Keratinocyte (primary cell): ENCODE results near the gene SEMA4A. TPM values are rescaled to one million over a fixed set of nuclear protein-coding genes. Genes with fewer than 3 reads are reported as not detected.
A peak's percentile ranks its signal among the peaks of the same experiment; 100 is the strongest.

Experiments used
- DNase-seq: peaks from one replicate; pipeline ENCODE4 v3.0.0-alpha.2; 2011; ENCODE audit warnings: low read depth, missing footprints, low spot score
- FAIRE-seq: peaks from 2 replicates; lab custom pipeline; 2011; peaks lifted over from hg19 to GRCh38; lab: Jason Lieb, UNC
- H2AFZ ChIP-seq: 2 replicates; pipeline ENCODE4 v1.6.0; 2012; ENCODE audit warnings: low read length, control low read depth, inconsistent platforms; ENCODE audit not compliant: control insufficient read depth
- H3K27ac ChIP-seq: 2 replicates; pipeline ENCODE4 v1.5.1; 2011; ENCODE audit warnings: low read length; ENCODE audit not compliant: control insufficient read depth, insufficient read depth
- H3K27me3 ChIP-seq: 3 replicates; pipeline ENCODE4 v1.6.0; 2011; ENCODE audit warnings: low read length; ENCODE audit not compliant: control insufficient read depth, insufficient read depth; ENCODE audit errors: extremely low read depth
- H3K36me3 ChIP-seq, 2 experiments: 2 replicates in 1 of 2; 3 replicates in 1 of 2; pipeline ENCODE4 v1.5.1; 2011; ENCODE audit warnings: low read length in 2 of 2, mild to moderate bottlenecking in 1 of 2; ENCODE audit not compliant: control insufficient read depth in 2 of 2, insufficient read depth in 2 of 2; ENCODE audit errors: extremely low read depth in 1 of 2
- H3K4me1 ChIP-seq: 3 replicates; pipeline ENCODE4 v1.5.1; 2011; ENCODE audit warnings: low read length; ENCODE audit not compliant: control insufficient read depth, insufficient read depth; ENCODE audit errors: extremely low read depth
- H3K4me2 ChIP-seq: 3 replicates; pipeline ENCODE4 v1.6.0; 2011; ENCODE audit warnings: low read depth, low read length; ENCODE audit not compliant: control insufficient read depth, insufficient read depth; ENCODE audit errors: extremely low read depth
- H3K4me3 ChIP-seq, 3 experiments: fragments of 200-600 bp in 1 of 3; sonication (generic) in 1 of 3; 2 replicates in 2 of 3; 3 replicates in 1 of 3; pipeline ENCODE4 v1.5.1; 2011 to 2016; ENCODE audit warnings: low read length in 3 of 3, mild to moderate bottlenecking in 3 of 3, control low read depth in 2 of 3, inconsistent platforms in 1 of 3, low read depth in 1 of 3, mixed read lengths in 1 of 3, mixed run types in 1 of 3, moderate library complexity in 1 of 3; ENCODE audit not compliant: control insufficient read depth in 2 of 3, insufficient read depth in 2 of 3; ENCODE audit errors: extremely low read depth in 1 of 3
- H3K79me2 ChIP-seq: 2 replicates; pipeline ENCODE4 v1.6.0; 2012; ENCODE audit warnings: low read length; ENCODE audit not compliant: control insufficient read depth, insufficient read depth
- H3K9ac ChIP-seq: 3 replicates; pipeline ENCODE4 v1.6.0; 2011; ENCODE audit warnings: low read length; ENCODE audit not compliant: control insufficient read depth, insufficient read depth; ENCODE audit errors: extremely low read depth
- H3K9me1 ChIP-seq: 3 replicates; pipeline ENCODE4 v1.6.0; 2011; ENCODE audit warnings: low read length; ENCODE audit not compliant: control insufficient read depth, insufficient read depth; ENCODE audit errors: extremely low read depth
- H3K9me3 ChIP-seq: 2 replicates; pipeline ENCODE4 v1.5.1; 2012; ENCODE audit warnings: low read depth, low read length; ENCODE audit not compliant: control insufficient read depth
- H4K20me1 ChIP-seq: 3 replicates; pipeline ENCODE4 v1.6.0; 2011; ENCODE audit warnings: low read length; ENCODE audit not compliant: control insufficient read depth, insufficient read depth; ENCODE audit errors: extremely low read depth
- CTCF ChIP-seq, 3 experiments: IDR thresholded peaks in 1 of 3; conservative IDR thresholded peaks in 1 of 3; optimal IDR thresholded peaks in 1 of 3; 2 replicates in 2 of 3; 3 replicates in 1 of 3; pipeline versions ENCODE3 to v1.5.1; 2011; ENCODE audit warnings: low read length in 3 of 3, mild to moderate bottlenecking in 3 of 3, moderate library complexity in 2 of 3, control low read depth in 1 of 3, inconsistent platforms in 1 of 3; ENCODE audit not compliant: insufficient read depth in 2 of 3; ENCODE audit errors: extremely low read depth in 1 of 3
- EZH2 ChIP-seq: IDR thresholded peaks from one replicate; pipeline ENCODE4 v1.6.1; 2012; ENCODE audit warnings: inconsistent platforms, mild to moderate bottlenecking, low read length, moderate library complexity
- dilution Hi-C: fragments of 300-500 bp; cut with MboI; formaldehyde crosslinking; loops from one replicate; pipeline ENCODE4 v1.7.0; 2020; ENCODE audit warnings: low sequenced_read_pairs; ENCODE audit not compliant: extremely low pct_ligation_motif_present
- polyA plus RNA-seq, 5 experiments: library from polyadenylated mRNA; depleted of rRNA in 3 of 5; stranded (reverse) in 3 of 5; stranded (forward) in 1 of 5; unstranded in 1 of 5; fragments of >200 nt; gene quantifications; 1 replicate in 1 of 5; 2 replicates in 3 of 5; 3 replicates in 1 of 5; pipeline versions ENCODE4 v1.2.1 to v1.2.3, GENCODE V29; 2011 to 2012; ENCODE audit warnings: missing spikeins in 2 of 5, low read depth in 1 of 5, low replicate concordance in 1 of 5

Gene SEMA4A
- polyA plus RNA-seq, 1 donor (not counting 4 experiments of a cell fraction or from before 2014, with no cell fraction given) = 7.9 TPM

DNA sequence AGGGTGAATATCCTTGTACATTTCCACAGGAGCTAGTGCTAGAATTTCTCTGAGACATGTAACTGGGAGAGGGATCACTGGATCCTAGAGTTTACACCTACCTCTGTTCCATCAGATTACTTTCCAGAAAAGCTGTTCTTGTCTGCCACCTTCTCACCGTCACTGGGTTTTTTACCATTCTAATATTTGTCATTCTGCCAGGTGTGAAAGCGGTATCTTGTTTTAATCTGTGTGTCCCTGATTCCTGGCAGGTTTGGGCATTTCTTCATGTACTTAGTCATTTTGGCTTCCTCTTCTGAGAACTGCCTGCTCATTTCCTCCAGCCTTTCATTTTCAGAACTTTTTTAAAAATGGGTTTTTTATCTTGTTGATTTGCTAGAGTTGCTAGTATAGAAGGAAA lies 64.5 kb downstream of the SEMA4A start:
- peak overlapping the region; percentile 22 for H3K9ac ChIP-seq
- H3K4me1 ChIP-seq = peaks cover 32% of the 10 kb centered on the region
- H3K9me3 ChIP-seq = no peaks in the 10 kb centered on the region
- peak overlapping the region; percentile 65 for H3K27ac ChIP-seq
- no peak overlapping the region for H2AFZ ChIP-seq
- DNase-seq (no peak), FAIRE-seq (no peak)
- dilution Hi-C loops = no loop called here
- H4K20me1 ChIP-seq = no peaks in the 10 kb centered on the region
- TF ChIP-seq EZH2 (no peak), CTCF (optimal IDR thresholded peaks at IDR 0.05 in 1 of 3, IDR thresholded peaks at IDR 0.05 in 1 of 3, conservative IDR thresholded peaks at IDR 0.05 in 1 of 3; ENCODE audit: extremely low read depth in 1 of 3, insufficient read depth in 2 of 3, low read length in 3 of 3) (no peak)
- peak overlapping the region in 2 of 3 experiments; percentile 6 to 36 for H3K4me3 ChIP-seq
- H3K36me3 ChIP-seq = peaks cover 2 to 9% of the 10 kb centered on the region in 2 experiments
- peaks cover 10% of the 10 kb centered on the region for H3K79me2 ChIP-seq
- H3K27me3 ChIP-seq = no peaks in the 10 kb centered on the region
- no peaks in the 10 kb centered on the region for H3K9me1 ChIP-seq
- peak overlapping the region; percentile 83 for H3K4me2 ChIP-seq

DNA sequence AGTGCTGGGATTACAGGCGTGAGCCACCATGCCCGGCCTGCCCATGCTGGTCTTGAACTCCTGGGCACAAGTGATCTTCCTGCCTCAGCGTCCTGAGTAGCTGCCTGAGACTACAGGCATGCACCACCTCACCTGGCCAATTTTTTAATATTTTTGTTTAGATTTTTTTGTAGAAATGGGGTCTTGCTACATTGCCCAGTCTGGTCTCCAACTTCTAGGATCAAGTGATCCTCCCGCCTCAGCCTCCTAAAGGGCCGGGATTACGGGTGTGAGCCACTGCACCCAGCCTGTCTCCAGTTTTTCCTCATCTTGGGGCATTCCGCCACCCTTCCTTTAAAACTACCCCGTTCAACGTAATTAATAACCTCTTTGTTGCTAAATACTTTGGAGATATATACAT lies 66.8 kb downstream of the SEMA4A start:
- TF ChIP-seq CTCF (optimal IDR thresholded peaks at IDR 0.05 in 1 of 3, IDR thresholded peaks at IDR 0.05 in 1 of 3, conservative IDR thresholded peaks at IDR 0.05 in 1 of 3; ENCODE audit: extremely low read depth in 1 of 3, insufficient read depth in 2 of 3, low read length in 3 of 3) = no peak
- no peak for TF ChIP-seq EZH2
- H3K27me3 ChIP-seq = no peaks in the 10 kb centered on the region
- dilution Hi-C loops = no loop called here
- no peaks in the 10 kb centered on the region for H3K9me3 ChIP-seq
- peaks cover 6 to 17% of the 10 kb centered on the region in 2 experiments for H3K36me3 ChIP-seq
- H3K9me1 ChIP-seq = no peaks in the 10 kb centered on the region
- peaks cover 26% of the 10 kb centered on the region for H3K4me1 ChIP-seq
- peaks cover 7% of the 10 kb centered on the region for H3K79me2 ChIP-seq
- H2AFZ ChIP-seq = no peak overlapping the region
- FAIRE-seq = no peak
- no peak for DNase-seq
- no peak overlapping the region for H3K4me3 ChIP-seq
- H3K9ac ChIP-seq = no peak overlapping the region
- H4K20me1 ChIP-seq = no peaks in the 10 kb centered on the region
- H3K27ac ChIP-seq = no peak overlapping the region
- H3K4me2 ChIP-seq = no peak overlapping the region
